ENCODE results near the gene NAT9.
A peak's percentile ranks its signal among the peaks of the same experiment; 100 is the strongest.

NAT9 gene

GRCh38 chr17:74752822-74753401 lies 23.2 kb downstream of the NAT9 start:
- intact Hi-C loops (cut with DNase I): no loop called here
- DNase-seq: no peak

GRCh38 chr17:74752415-74752814 lies 23.7 kb downstream of the NAT9 start:
- intact Hi-C loops (cut with DNase I): no loop called here
- DNase-seq: no peak

GRCh38 chr17:74750327-74751069 lies 25.6 kb downstream of the NAT9 start:
- peak in 36 of 42 donors; percentile 29 to 87 (median 65) for DNase-seq

DNA sequence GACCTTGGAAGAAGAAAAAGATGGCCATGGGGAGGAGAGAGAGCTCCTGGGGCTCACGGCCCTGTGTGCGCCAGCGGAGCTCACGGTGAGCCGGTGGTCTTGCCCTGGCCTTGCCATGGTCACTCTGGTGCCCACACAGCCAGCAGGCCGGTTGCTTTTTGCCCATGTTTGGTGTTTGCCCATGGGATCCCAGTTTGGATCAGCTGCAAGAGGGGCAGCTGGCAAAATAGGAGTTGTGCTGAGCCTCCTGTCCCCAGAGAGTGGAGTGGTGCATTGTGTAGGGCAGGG lies 26.2 kb downstream of the NAT9 start:
- intact Hi-C loops (cut with DNase I): no loop called here
- DNase-seq: peak in 1 of 42 donors; percentile 25

More at GRCh38 chr17:74750327-74751069, 25.6 kb downstream of the NAT9 start:
- intact Hi-C loops (cut with DNase I): no loop called here

GRCh38 chr17:74749279-74750038 lies 26.7 kb downstream of the NAT9 start:
- intact Hi-C loops (cut with DNase I): no loop called here
- DNase-seq: peak in 1 of 42 donors; percentile 27

GRCh38 chr17:74748529-74749278 lies 27.4 kb downstream of the NAT9 start, which contains the start of gene NHERF1:
Gene NHERF1, plus strand, starts transcription at chr17:74748628. Its CDS starts 219 bp downstream, at chr17:74748847.
- peak; percentile 83 to 97 (median 95) for DNase-seq
- intact Hi-C loops (cut with DNase I): no loop called here

GRCh38 chr17:74748279-74748528 lies 27.9 kb downstream of the NAT9 start:
- intact Hi-C loops (cut with DNase I): no loop called here
- no peak for DNase-seq

GRCh38 chr17:74746922-74747321 lies 29.2 kb downstream of the NAT9 start:
- DNase-seq: no peak
- intact Hi-C loops (cut with DNase I): no loop called here

- DNase-seq: no peak
- intact Hi-C loops (cut with DNase I): no loop called here
Measured at GRCh38 chr17:74746376-74746775, 29.8 kb downstream of the NAT9 start.

DNA sequence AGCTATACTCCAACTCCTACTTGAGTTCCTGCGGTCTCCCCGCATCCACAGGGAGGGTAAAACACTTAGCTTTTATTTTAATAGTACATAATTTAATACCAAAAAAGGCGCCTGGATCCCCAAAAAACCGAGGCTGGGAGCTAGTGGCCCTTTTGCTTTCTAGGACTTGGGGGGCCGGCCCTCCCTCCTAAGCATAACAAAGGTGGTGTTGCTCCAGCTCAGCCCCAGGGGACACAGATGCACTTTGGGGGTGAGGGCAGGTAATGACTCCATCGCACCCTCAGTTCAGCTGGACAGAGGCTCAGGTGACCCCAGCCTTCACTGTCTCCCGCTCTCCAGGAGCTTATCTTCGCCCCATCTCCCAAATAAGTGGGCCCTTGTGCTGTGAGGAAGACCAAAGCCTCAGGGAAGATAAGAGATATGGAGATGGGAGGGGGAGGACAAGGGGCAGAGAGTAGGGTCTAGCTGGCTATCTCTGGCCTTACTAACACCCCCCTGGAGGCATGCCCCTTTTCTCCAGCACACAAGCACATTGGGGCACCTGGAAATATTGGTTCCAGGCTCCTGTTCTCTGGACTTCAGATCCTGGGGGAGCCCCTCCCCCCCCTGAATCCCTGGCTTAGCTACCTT lies 30.5 kb downstream of the NAT9 start:
- DNase-seq: no peak
- intact Hi-C loops (cut with DNase I): loop anchor here (2.0 kb wide), 2 partner anchors 25 to 119 kb away; no protein-coding TSS in a partner anchor

GRCh38 chr17:74744714-74745547 lies 31.2 kb downstream of the NAT9 start:
- intact Hi-C loops (cut with DNase I): loop anchor here (2.0 kb wide), 2 partner anchors 26 to 120 kb away; no protein-coding TSS in a partner anchor
- peak; percentile 33 to 97 (median 88) for DNase-seq

DNA sequence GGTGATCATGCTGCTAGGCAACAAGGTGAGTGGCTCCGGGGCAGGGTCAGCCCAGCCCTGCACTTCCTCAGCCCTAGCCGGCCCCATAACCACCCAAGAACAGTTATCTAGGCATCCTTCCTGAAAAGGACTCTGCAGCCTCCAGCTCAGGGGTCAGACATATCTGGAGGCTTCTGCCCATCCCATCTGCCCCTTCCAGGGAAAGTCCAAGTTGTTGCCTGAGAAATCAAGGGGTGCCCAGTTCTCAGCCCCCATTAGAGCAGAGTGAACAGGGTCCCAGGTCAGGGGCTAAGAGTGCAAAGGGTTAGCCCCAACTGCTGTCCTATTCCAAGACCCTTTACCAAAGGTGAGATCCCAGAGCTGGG lies 31.8 kb downstream of the NAT9 start:
- intact Hi-C loops (cut with DNase I): loop anchor here (2.0 kb wide), 2 partner anchors 26 to 120 kb away; no protein-coding TSS in a partner anchor
- no peak for DNase-seq

GRCh38 chr17:74743755-74744154 lies 32.4 kb downstream of the NAT9 start:
- DNase-seq: no peak
- intact Hi-C loops (cut with DNase I): loop anchor here (2.0 kb wide), 2 partner anchors 27 to 121 kb away; no protein-coding TSS in a partner anchor

- DNase-seq: no peak
- intact Hi-C loops (cut with DNase I): no loop called here
Measured at GRCh38 chr17:74742978-74743545, 33.1 kb downstream of the NAT9 start.

DNA sequence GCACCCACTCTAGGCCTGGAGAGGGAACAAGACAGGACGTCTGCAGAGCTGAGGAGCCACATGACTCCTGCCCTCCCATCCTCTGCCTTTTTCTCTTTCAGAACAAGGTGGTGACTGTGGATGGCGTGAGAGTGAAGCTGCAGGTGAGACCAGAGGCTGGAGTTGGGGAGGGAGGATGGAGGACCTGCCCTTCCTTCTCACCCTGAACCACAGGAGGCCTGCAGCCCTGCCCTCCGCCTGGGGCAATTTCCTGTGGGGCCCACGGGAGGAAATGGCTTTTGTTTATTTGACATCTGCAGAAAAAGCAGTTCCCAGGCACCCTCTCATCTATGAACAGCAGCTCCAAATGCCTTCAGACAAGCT lies 34.0 kb downstream of the NAT9 start:
- DNase-seq: no peak

GRCh38 chr17:74740641-74741387 lies 35.3 kb downstream of the NAT9 start:
- no peak for DNase-seq
- intact Hi-C loops (cut with DNase I): no loop called here

More for the DNA sequence above, 34.0 kb downstream of the NAT9 start:
- intact Hi-C loops (cut with DNase I): no loop called here

- no peak for DNase-seq
- intact Hi-C loops (cut with DNase I): no loop called here
Measured at GRCh38 chr17:74740173-74740572, 36.0 kb downstream of the NAT9 start.

All from head of caudate nucleus (tissue), 42 donors.